K562 (cell line): ENCODE results near the gene CHST15. TPM values are rescaled to one million over a fixed set of nuclear protein-coding genes. Genes with fewer than 3 reads are reported as not detected.

Source experiments
- ATAC-seq: fragments of 200-7000 bp; cut with Tn5 transposase; 3 replicates; pipeline ENCODE4 v1.9.1; 2020; ENCODE audit warnings: moderate library complexity
- BruUV-seq: library from RNA; stranded (reverse); fragments of 400-500 nt; replicated peaks from 2 replicates; lab custom pipeline; 2021; lab: Mats Ljungman, UMichigan
- CTCF ChIA-PET: fragments of 300-600 bp; formaldehyde crosslinking; extraction: SDS; loops from one replicate; lab custom pipeline; 2021; ENCODE audit warnings: low intra/inter-chr PET ratio; lab: Yijun Ruan, JAX
- POLR2A ChIA-PET: fragments of 300-600, 350-650 bp; sonication (Branson Sonifier 250); formaldehyde crosslinking; extraction: SDS; loops from one replicate; lab custom pipeline; 2021; ENCODE audit warnings: antibody characterized with exemption, inconsistent platforms; lab: Yijun Ruan, JAX
- DNase-seq, 4 experiments: peaks; one replicate each; pipeline versions ENCODE4 v3.0.0 to v3.0.0-alpha.2; 2011 to 2018; ENCODE audit warnings: low spot score in 3 of 4, mixed read lengths in 3 of 4; ENCODE audit errors: extremely low read depth in 1 of 4
- FAIRE-seq: peaks from 2 replicates; lab custom pipeline; 2011; peaks lifted over from hg19 to GRCh38; lab: Jason Lieb, UNC
- H2AFZ ChIP-seq: 2 replicates; pipeline ENCODE4 v1.6.0; 2011; ENCODE audit warnings: low read depth, low read length, control low read depth, inconsistent platforms
- H3K27ac ChIP-seq: fragments of 200-600 bp; 3 replicates; pipeline ENCODE4 v1.8.0; 2011; ENCODE audit warnings: low read depth, mild to moderate bottlenecking, control low read depth, inconsistent platforms, low read length, moderate library complexity, mixed read lengths; ENCODE audit errors: extremely low read depth
- H3K27me3 ChIP-seq, 2 experiments: fragments of 300-600 bp in 1 of 2; 2 replicates in 1 of 2; 3 replicates in 1 of 2; pipeline versions ENCODE4 v1.6.0 to v1.8.0; 2011; ENCODE audit warnings: inconsistent platforms in 2 of 2, low read length in 2 of 2, mild to moderate bottlenecking in 1 of 2, mixed read lengths in 1 of 2, moderate library complexity in 1 of 2; ENCODE audit not compliant: control insufficient read depth in 2 of 2, insufficient read depth in 2 of 2
- H3K36me3 ChIP-seq: fragments of 300-600 bp; 3 replicates; pipeline ENCODE4 v1.8.0; 2011; ENCODE audit warnings: mild to moderate bottlenecking, low read length, inconsistent platforms; ENCODE audit not compliant: control insufficient read depth, insufficient read depth
- H3K4me1 ChIP-seq, 2 experiments: fragments of 200-600 bp in 1 of 2; replicated peaks in 1 of 2; 2 replicates in 1 of 2; 3 replicates in 1 of 2; pipeline versions ENCODE4 v1.5.1 to v1.8.0; 2011; ENCODE audit warnings: inconsistent platforms in 2 of 2, low read length in 2 of 2, mild to moderate bottlenecking in 1 of 2, mixed read lengths in 1 of 2, moderate library complexity in 1 of 2; ENCODE audit not compliant: control insufficient read depth in 2 of 2, insufficient read depth in 2 of 2
- H3K4me2 ChIP-seq: 2 replicates; pipeline ENCODE4 v1.6.1; 2011; ENCODE audit warnings: low read length, control low read depth, inconsistent platforms, mixed read lengths; ENCODE audit not compliant: insufficient read depth
- H3K4me3 ChIP-seq: fragments of 200-600 bp; sonication (generic), shearing (Covaris generic); 2 replicates; pipeline ENCODE4 v1.5.1; 2016; ENCODE audit warnings: control low read depth, inconsistent platforms
- H3K79me2 ChIP-seq: fragments of 200-600 bp; 3 replicates; pipeline ENCODE4 v1.8.0; 2011; ENCODE audit warnings: low read length, inconsistent platforms; ENCODE audit not compliant: control insufficient read depth, insufficient read depth
- H3K9ac ChIP-seq, 2 experiments: 2 replicates each; pipeline versions ENCODE4 v1.6.0 to v1.6.1; 2011; ENCODE audit warnings: low read depth in 2 of 2, low read length in 2 of 2, control low read depth in 1 of 2, inconsistent platforms in 1 of 2, mild to moderate bottlenecking in 1 of 2, mixed read lengths in 1 of 2; ENCODE audit not compliant: insufficient read depth in 1 of 2
- H3K9me1 ChIP-seq: one replicate; pipeline ENCODE4 v1.6.0; 2011; ENCODE audit warnings: inconsistent platforms, mild to moderate bottlenecking, low read length, moderate library complexity; ENCODE audit not compliant: control insufficient read depth, insufficient read depth
- H3K9me3 ChIP-seq: replicated peaks from 2 replicates; pipeline ENCODE4 v1.5.1; 2011; ENCODE audit warnings: low read depth, low read length, inconsistent platforms; ENCODE audit not compliant: control insufficient read depth, insufficient read depth
- H4K20me1 ChIP-seq: replicated peaks from 2 replicates; pipeline ENCODE4 v1.6.1; 2011; ENCODE audit warnings: low read length, inconsistent platforms, mixed read lengths; ENCODE audit not compliant: control insufficient read depth, insufficient read depth
- HDAC6 ChIP-seq: IDR thresholded peaks from 2 replicates; pipeline ENCODE4 v1.6.1; 2012; ENCODE audit warnings: low read depth, mild to moderate bottlenecking, control low read depth, inconsistent platforms, low read length, moderate library complexity
- KLF6 ChIP-seq: fragments of 250-450 bp; sonication (Bioruptor Pico); IDR thresholded peaks from 2 replicates; pipeline ENCODE4 v1.4.0; 2020; ENCODE audit warnings: mild to moderate bottlenecking, moderate library complexity, borderline replicate concordance
- MXI1 ChIP-seq: IDR thresholded peaks from 2 replicates; pipeline ENCODE4 v1.6.1; 2011; ENCODE audit warnings: low read depth, mild to moderate bottlenecking, improper control_type of control experiment, low read length
- NFXL1 ChIP-seq: fragments of 450-650 bp; formaldehyde crosslinking; IDR thresholded peaks from 2 replicates; pipeline ENCODE4 v1.4.0; 2021; ENCODE audit warnings: mild to moderate bottlenecking
- PTTG1 ChIP-seq: fragments of 450-650 bp; IDR thresholded peaks from 2 replicates; pipeline ENCODE4 v1.6.1; 2016; ENCODE audit warnings: low read depth, mild to moderate bottlenecking, missing genetic modification characterization, missing compliant biosample characterization
- RBM25 ChIP-seq: fragments of 200-400 bp; formaldehyde crosslinking; IDR thresholded peaks from 2 replicates; pipeline ENCODE4 v1.6.1; 2018; ENCODE audit warnings: low read length, low read depth, moderate library complexity; ENCODE audit not compliant: severe bottlenecking
- TGIF2 ChIP-seq: sonication (generic); formaldehyde crosslinking; IDR thresholded peaks from 2 replicates; pipeline ENCODE4 v1.8.1; 2022; ENCODE audit warnings: mild to moderate bottlenecking, missing genetic modification reagents, moderate library complexity
- USF2 ChIP-seq: sonication (generic); formaldehyde crosslinking; IDR thresholded peaks from 2 replicates; pipeline ENCODE4 v1.5.0; 2020; ENCODE audit warnings: missing genetic modification reagents
- YY1 ChIP-seq, 3 experiments: IDR thresholded peaks; 2 replicates each; pipeline ENCODE4 v1.6.1; 2011; ENCODE audit warnings: low read length in 2 of 3, mild to moderate bottlenecking in 2 of 3, moderate library complexity in 2 of 3, borderline replicate concordance in 1 of 3, control low read depth in 1 of 3, low read depth in 1 of 3; ENCODE audit not compliant: insufficient read depth in 3 of 3, insufficient replicate concordance in 2 of 3, control insufficient read depth in 1 of 3, insufficient read length in 1 of 3; ENCODE audit errors: extremely low read depth in 1 of 3
- ZFX ChIP-seq: sonication (generic); formaldehyde crosslinking; IDR thresholded peaks from 2 replicates; pipeline ENCODE4 v1.8.0; 2022; ENCODE audit warnings: mild to moderate bottlenecking, missing genetic modification reagents, moderate library complexity
- ZHX1 ChIP-seq: fragments of 150-350 bp; conservative IDR thresholded peaks from 2 replicates; pipeline ENCODE4 v1.6.1; 2014; ENCODE audit warnings: low read length
- ZNF174 ChIP-seq: fragments of 250-450 bp; sonication (Bioruptor Pico); IDR thresholded peaks from 2 replicates; pipeline ENCODE4 v1.4.0; 2020; ENCODE audit warnings: mild to moderate bottlenecking
- ZNF436 ChIP-seq: fragments of 250-450, 450-650 bp; sonication (Bioruptor Pico); formaldehyde crosslinking; IDR thresholded peaks from 2 replicates; pipeline ENCODE4 v1.7.0; 2020; ENCODE audit warnings: mild to moderate bottlenecking
- ZNF507 ChIP-seq: conservative IDR thresholded peaks from 2 replicates; pipeline ENCODE4 v1.6.1; 2017; ENCODE audit warnings: missing genetic modification characterization, missing compliant biosample characterization
- WGBS: fragments of 100-300 bp; shearing (Covaris generic); methylation state at CpG from one replicate; pipeline ENCODE4 v1.1.6; 2016; ENCODE audit warnings: low coverage, mixed read lengths; ENCODE audit not compliant: insufficient coverage; ENCODE audit errors: missing lambda C conversion rate; 5-methylcytosine and 5-hydroxymethylcytosine counted together
- in situ Hi-C: fragments of 300-500 bp; cut with MboI; formaldehyde crosslinking; loops from 4 replicates; pipeline ENCODE4 v1.15.0; 2018; ENCODE audit warnings: inconsistent platforms, mixed read lengths
- intact Hi-C: fragments of 100-400 bp; cut with micrococcal nuclease; formaldehyde crosslinking; loops from 2 replicates; pipeline ENCODE4 v1.14.2; 2022
- polyA plus RNA-seq, 8 experiments: library from polyadenylated mRNA; depleted of rRNA in 4 of 8; stranded (reverse) in 5 of 8; unstranded in 3 of 8; fragments of >200 nt; fragmentation: Nextera tagmentation in 2 of 8; fragmentation: Illumina TruSeq in 1 of 8; extraction: Ambion mirVana in 2 of 8; extraction: Trizol in 1 of 8; gene quantifications; 2 replicates each; pipeline versions ENCODE4 v1.2.1 to v1.2.3, GENCODE V29; 2011 to 2014; ENCODE audit warnings: inconsistent platforms in 1 of 8, missing spikeins in 1 of 8
- total RNA-seq, 7 experiments: library from RNA; depleted of rRNA in 6 of 7; stranded (reverse); fragments of >200 nt in 6 of 7; fragmentation: Illumina TruSeq in 2 of 7; extraction: Trizol in 2 of 7; gene quantifications; 2 replicates each; pipeline versions ENCODE4 v1.2.1 to v1.2.3, GENCODE V29; 2011 to 2021; ENCODE audit warnings: low replicate concordance in 1 of 7

CHST15 gene
- total and polyA plus RNA-seq, 9 of the 15 experiments (the other 6 are each of a cell fraction or from before 2014, with no cell fraction given), result 0.04 to 0.16 (median 0.08) TPM

GRCh38 chr10:123964953-123965352 is 128.4 kb downstream of the CHST15 start (continued):
- no peak for TF ChIP-seq USF2 (CRISPR knock-in tag)
- no peak for TF ChIP-seq ZNF436 (CRISPR knock-in tag)
- TF ChIP-seq ZFX, result no peak
- TF ChIP-seq YY1 (IDR thresholded peaks at IDR 0.05; ENCODE audit: borderline replicate concordance in 1 of 3, control insufficient read depth in 1 of 3, extremely low read depth in 1 of 3, insufficient read depth in 3 of 3, insufficient read length in 1 of 3, insufficient replicate concordance in 2 of 3, low read depth in 1 of 3, low read length in 2 of 3), result no peak
- no peak for TF ChIP-seq MXI1

GRCh38 chr10:123962756-123963530 is 130.5 kb downstream of the CHST15 start:
- H3K9ac ChIP-seq, result no peak overlapping the region
- H3K9me3 ChIP-seq, result no peaks in the 10 kb centered on the region
- 1% methylated on average over 10 of the region's 10 CpGs for WGBS
- intact Hi-C loops (loop anchor here (10.0 kb wide), 1 partner anchor 278 kb away; no protein-coding TSS in a partner anchor), in situ Hi-C loops (loop anchor here (25.0 kb wide), 1 partner anchor 926 kb away; no protein-coding TSS in a partner anchor)
- no peak for FAIRE-seq
- H3K36me3 ChIP-seq, result no peaks in the 10 kb centered on the region
- ChIA-PET CTCF (no interaction called here), POLR2A (interaction anchor here (1.6 kb wide), 1 partner anchor 12 kb away, joined by 4 read pairs; no protein-coding TSS in a partner anchor)
- peaks cover 0 to 2% of the 10 kb centered on the region in 2 experiments; a peak in 2 of 5 replicates for H3K27me3 ChIP-seq
- no peak for DNase-seq
- H3K4me3 ChIP-seq, result no peak overlapping the region
- no peaks in the 10 kb centered on the region for H3K9me1 ChIP-seq
- no peak overlapping the region for H2AFZ ChIP-seq
- TF ChIP-seq KLF6 (CRISPR knock-in tag) (no peak), TGIF2 (CRISPR knock-in tag) (no peak), RBM25 (no peak), ZNF507 (tag) (no peak), NFXL1 (CRISPR knock-in tag) (no peak), USF2 (CRISPR knock-in tag) (no peak), ZNF174 (no peak), ZHX1 (no peak), HDAC6 (no peak), PTTG1 (tag) (no peak)
- H4K20me1 ChIP-seq, result no peaks in the 10 kb centered on the region; the same call in 1 of the 2 replicates
- no peaks in the 10 kb centered on the region for H3K4me1 ChIP-seq
- H3K4me2 ChIP-seq, result no peak overlapping the region
- no peak for ATAC-seq
- BruUV-seq, result no TSS peak
- no peaks in the 10 kb centered on the region for H3K79me2 ChIP-seq
- H3K27ac ChIP-seq, result no peak overlapping the region
